DMS153 treated with DMSO at 0.1 percent for 48 hours (cell line): ENCODE data around the gene KRT4.

ENCODE experiments used
- DNase-seq: peaks from one replicate; lab custom pipeline; 2025; ENCODE audit not compliant: unreplicated experiment; lab: John Stamatoyannopoulos, UW

Gene KRT4

GRCh38 chr12:52836491-52837412, 22.8 kb upstream of the KRT4 start:
- no peak for DNase-seq

GRCh38 chr12:52836042-52836466, 22.1 kb upstream of the KRT4 start:
- DNase-seq = no peak

- DNase-seq = no peak
Measured at GRCh38 chr12:52835271-52836041, 21.5 kb upstream of the KRT4 start.

- DNase-seq = no peak
Measured at GRCh38 chr12:52834727-52835001, 20.7 kb upstream of the KRT4 start.

- DNase-seq = no peak
Measured at GRCh38 chr12:52833922-52834726, 20.2 kb upstream of the KRT4 start, which contains the start of gene KRT79. Gene KRT79 (minus strand): TSS chr12:52834311. CDS start chr12:52834260, 51 bp downstream.

GRCh38 chr12:52832985-52833905, 19.3 kb upstream of the KRT4 start:
- no peak for DNase-seq

GRCh38 chr12:52832451-52832850, 18.5 kb upstream of the KRT4 start:
- DNase-seq = no peak

GRCh38 chr12:52831251-52831650, 17.3 kb upstream of the KRT4 start:
- DNase-seq = no peak

GRCh38 chr12:52829986-52830770, 16.3 kb upstream of the KRT4 start:
- no peak for DNase-seq

GRCh38 chr12:52828591-52829021, 14.7 kb upstream of the KRT4 start:
- DNase-seq = no peak

- DNase-seq = no peak
Measured at GRCh38 chr12:52828156-52828555, 14.2 kb upstream of the KRT4 start.

- DNase-seq = no peak
Measured at GRCh38 chr12:52827499-52828090, 13.7 kb upstream of the KRT4 start.

GRCh38 chr12:52826611-52827498, 12.9 kb upstream of the KRT4 start:
- DNase-seq = no peak

- no peak for DNase-seq
Measured at GRCh38 chr12:52825961-52826360, 12.0 kb upstream of the KRT4 start.

GRCh38 chr12:52824741-52825410, 11.0 kb upstream of the KRT4 start:
- DNase-seq = no peak

GRCh38 chr12:52823761-52824450, 10.0 kb upstream of the KRT4 start:
- no peak for DNase-seq
